Psoas muscle (tissue), 8 donors: Measurements from ENCODE around the gene ERBIN. TPM values are rescaled to one million over a fixed set of nuclear protein-coding genes. Genes with fewer than 3 reads are reported as not detected.
"Not testable (repeated sequence)": the region's sequence is repeated elsewhere in the genome, so short reads cannot be mapped to it uniquely, and the experiment has no call there.

Experiments used
- ATAC-seq, 4 donors: fragments of 200-7000 bp; cut with Tn5 transposase; one replicate each; pipeline ENCODE4 v1.9.1; 2020; ENCODE audit warnings: moderate library complexity in 3 of 4, mild to moderate bottlenecking in 2 of 4
- DNase-seq, 2 donors: peaks; one replicate each; pipeline ENCODE4 v3.0.0-alpha.2; 2020
- H3K27ac ChIP-seq: fragments of 200-600 bp; one replicate; pipeline ENCODE4 v1.8.0; 2022
- H3K27me3 ChIP-seq, 3 donors: fragments of 200-600 bp in 1 of 3; one replicate each; pipeline versions ENCODE4 v1.6.1 to v1.8.0; 2013 to 2022; ENCODE audit warnings: low read length in 2 of 3, mild to moderate bottlenecking in 2 of 3, moderate library complexity in 1 of 3; ENCODE audit not compliant: insufficient read depth in 3 of 3
- H3K36me3 ChIP-seq, 2 donors: fragments of 200-600 bp in 1 of 2; one replicate each; pipeline versions ENCODE4 v1.6.1 to v1.8.0; 2013 to 2022; ENCODE audit warnings: low read depth in 1 of 2, mild to moderate bottlenecking in 1 of 2, moderate library complexity in 1 of 2; ENCODE audit not compliant: insufficient read depth in 1 of 2
- H3K4me1 ChIP-seq: fragments of 200-600 bp; one replicate; pipeline ENCODE4 v1.8.0; 2022
- H3K4me3 ChIP-seq: fragments of 200-600 bp; one replicate; pipeline ENCODE4 v1.8.0; 2022; ENCODE audit warnings: mild to moderate bottlenecking
- H3K9me3 ChIP-seq: fragments of 200-600 bp; one replicate; pipeline ENCODE4 v1.8.0; 2022
- WGBS, 3 donors: extraction: QIAGEN DNeasy Blood & Tissue Kit; methylation state at CpG; one replicate each; pipeline versions ENCODE4 v1.1.6 to v1.1.7; 2013; 5-methylcytosine and 5-hydroxymethylcytosine counted together
- intact Hi-C, 2 donors: fragments of 100-400 bp; cut with DNase I; formaldehyde crosslinking; loops; one replicate each; pipeline versions ENCODE4 v1.11.0 to v1.14.2; 2022
- polyA plus RNA-seq, 3 donors: library from polyadenylated mRNA; stranded (reverse); fragments of 200-250 nt; gene quantifications; one replicate each; pipeline ENCODE4 v1.2.3, GENCODE V29; 2013
- total RNA-seq, 4 donors: library from RNA; stranded (reverse); fragmentation: NEBNext Ultra II Directional in 2 of 4; extraction: Animal tissue kit (Norgen Biotek cat#: 25700) in 2 of 4; gene quantifications; one replicate each; pipeline versions ENCODE4 v1.2.1 to v1.2.4, GENCODE V29; 2021 to 2023
- TF ChIP-seq, protein P1 (sequence below): fragments of 200-600 bp; IDR thresholded peaks from one replicate; pipeline ENCODE4 v1.8.0; 2022; ENCODE audit warnings: antibody characterized with exemption
- donor health status: healthy with polysubstance abuse.
- donor health status: DM: no; HTN: no; CAD: no; lungs with moderate emphysema.
- donor health status: Bipolar disorder and iron deficiency.
- donor health status: healthy.
- donor health status: DM: yes; HTN: yes; CAD: no.
- donor health status: DM: no; HTN: no; CAD: no.
- donor health status: DM: no; HTN: no; CAD: no.
- donor health status: DM: yes; HTN: yes; CAD: no.

Gene ERBIN
- total and polyA plus RNA-seq, 7 donors: 8.3 to 56.6 (median 28.8) TPM

DNA sequence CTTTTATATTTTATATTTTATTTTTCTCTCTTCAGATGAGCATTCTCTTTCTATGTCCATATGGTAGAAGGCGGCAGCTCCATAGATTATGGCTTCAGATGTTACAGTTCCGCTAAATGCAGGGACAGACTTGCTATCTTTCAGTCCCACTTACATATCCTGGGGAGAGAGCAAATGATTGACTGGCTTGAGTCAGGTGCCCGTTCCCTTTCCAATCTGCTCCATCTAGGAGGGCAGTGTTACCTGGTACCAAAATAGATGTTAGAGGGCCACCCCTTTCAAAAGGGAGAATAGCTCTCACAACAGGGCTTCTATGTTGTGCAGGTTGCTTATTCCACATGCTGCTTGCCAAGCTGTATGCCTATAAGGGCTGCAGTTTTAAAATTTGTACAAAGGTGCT, 45.3 kb downstream of the ERBIN start:
- no peaks in the 10 kb centered on the region for H3K36me3 ChIP-seq
- intact Hi-C loops: no loop called here
- ATAC-seq: peak; percentile 41 to 59 (median 52)
- no peak overlapping the region for H3K4me3 ChIP-seq
- no peaks in the 10 kb centered on the region for H3K27me3 ChIP-seq
- peak overlapping the region; percentile 78 for H3K27ac ChIP-seq
- WGBS, 3 donors: 49 to 69% (median 63%) methylated on average over 3 of the region's 3 CpGs
- DNase-seq: no peak
- TF ChIP-seq, protein P1, sequence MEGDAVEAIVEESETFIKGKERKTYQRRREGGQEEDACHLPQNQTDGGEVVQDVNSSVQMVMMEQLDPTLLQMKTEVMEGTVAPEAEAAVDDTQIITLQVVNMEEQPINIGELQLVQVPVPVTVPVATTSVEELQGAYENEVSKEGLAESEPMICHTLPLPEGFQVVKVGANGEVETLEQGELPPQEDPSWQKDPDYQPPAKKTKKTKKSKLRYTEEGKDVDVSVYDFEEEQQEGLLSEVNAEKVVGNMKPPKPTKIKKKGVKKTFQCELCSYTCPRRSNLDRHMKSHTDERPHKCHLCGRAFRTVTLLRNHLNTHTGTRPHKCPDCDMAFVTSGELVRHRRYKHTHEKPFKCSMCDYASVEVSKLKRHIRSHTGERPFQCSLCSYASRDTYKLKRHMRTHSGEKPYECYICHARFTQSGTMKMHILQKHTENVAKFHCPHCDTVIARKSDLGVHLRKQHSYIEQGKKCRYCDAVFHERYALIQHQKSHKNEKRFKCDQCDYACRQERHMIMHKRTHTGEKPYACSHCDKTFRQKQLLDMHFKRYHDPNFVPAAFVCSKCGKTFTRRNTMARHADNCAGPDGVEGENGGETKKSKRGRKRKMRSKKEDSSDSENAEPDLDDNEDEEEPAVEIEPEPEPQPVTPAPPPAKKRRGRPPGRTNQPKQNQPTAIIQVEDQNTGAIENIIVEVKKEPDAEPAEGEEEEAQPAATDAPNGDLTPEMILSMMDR: no peak
- peaks cover 76% of the 10 kb centered on the region for H3K4me1 ChIP-seq
- no peaks in the 10 kb centered on the region for H3K9me3 ChIP-seq

DNA sequence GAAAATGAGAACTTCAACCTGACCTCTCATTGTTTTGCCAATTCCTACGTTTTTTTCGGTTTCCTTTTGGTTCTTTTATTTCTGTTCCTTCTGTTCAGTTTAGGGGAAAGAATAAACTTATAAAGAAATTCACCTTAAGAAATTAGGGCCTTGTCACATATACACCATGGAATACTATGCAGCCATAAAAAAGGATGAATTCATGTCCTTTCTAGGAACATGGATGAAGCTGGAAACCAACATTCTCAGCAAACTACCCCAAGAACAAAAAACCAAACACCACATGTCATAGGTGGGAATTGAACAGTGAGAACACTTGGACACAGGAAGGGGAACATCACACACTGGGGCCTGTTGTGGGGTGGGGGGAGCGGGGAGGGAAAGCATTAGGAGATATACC, 46.5 kb downstream of the ERBIN start:
- ATAC-seq, H3K9me3 ChIP-seq, intact Hi-C loops, H3K27ac ChIP-seq, H3K36me3 ChIP-seq, H3K4me3 ChIP-seq, H3K27me3 ChIP-seq, DNase-seq: not testable (repeated sequence)
- H3K4me1 ChIP-seq: peaks cover 63% of the 10 kb centered on the region
- WGBS, 3 donors: 91 to 92% (median 92%) methylated on average over 3 of the region's 3 CpGs

DNA sequence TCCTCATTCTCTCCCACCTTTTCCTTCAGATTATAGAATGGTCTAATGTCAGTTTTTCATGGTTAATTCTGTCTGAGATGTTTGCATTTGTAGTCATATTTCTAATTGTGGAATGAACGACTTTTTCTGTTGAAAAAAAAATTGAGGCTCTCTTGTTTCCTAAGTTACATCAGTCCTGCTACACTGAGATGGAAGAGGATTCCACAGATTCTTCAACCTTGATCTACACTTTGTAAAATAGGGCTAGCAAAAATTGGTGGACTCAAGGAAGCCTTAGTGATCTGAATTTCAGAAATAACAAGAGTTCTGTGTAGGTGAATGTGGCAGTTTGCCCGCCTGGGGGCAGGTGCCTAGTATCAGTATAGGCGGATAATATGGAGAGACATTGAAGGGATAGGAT, 51.9 kb downstream of the ERBIN start:
- TF ChIP-seq, protein P1: no peak
- 69 to 80% (median 78%) methylated on average over 3 of the region's 3 CpGs for WGBS, 3 donors
- ATAC-seq: no peak
- H3K27me3 ChIP-seq: no peaks in the 10 kb centered on the region
- no peak overlapping the region for H3K4me3 ChIP-seq
- no peaks in the 10 kb centered on the region for H3K36me3 ChIP-seq
- DNase-seq: no peak
- intact Hi-C loops: no loop called here
- no peaks in the 10 kb centered on the region for H3K9me3 ChIP-seq
- H3K4me1 ChIP-seq: peaks cover 38% of the 10 kb centered on the region
- no peak overlapping the region for H3K27ac ChIP-seq

DNA sequence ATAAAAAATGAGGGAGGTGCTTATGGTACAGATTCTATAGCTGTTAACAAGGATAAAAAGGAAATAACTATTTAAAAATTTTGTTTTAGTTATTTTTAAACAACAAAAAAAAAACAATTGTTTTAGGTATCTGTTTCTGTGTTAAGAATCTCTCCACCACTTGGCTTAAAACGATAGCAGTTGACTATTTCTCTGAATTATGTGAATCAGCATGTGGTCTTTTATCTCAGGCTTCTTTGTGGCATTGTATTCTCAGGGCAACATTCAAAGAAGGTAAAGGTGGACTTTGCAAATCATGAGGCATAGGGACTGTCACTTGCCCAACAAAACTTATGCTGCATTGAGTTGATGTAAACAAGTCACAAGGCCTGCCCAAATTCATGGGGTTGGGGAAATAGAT, 55.2 kb downstream of the ERBIN start:
- TF ChIP-seq, protein P1: no peak
- DNase-seq: no peak
- WGBS, 3 donors: 73 to 79% (median 74%) methylated on average over 1 of the region's 1 CpG
- no peaks in the 10 kb centered on the region for H3K27me3 ChIP-seq
- no peaks in the 10 kb centered on the region for H3K36me3 ChIP-seq
- no peaks in the 10 kb centered on the region for H3K9me3 ChIP-seq
- no peak overlapping the region for H3K4me3 ChIP-seq
- H3K27ac ChIP-seq: no peak overlapping the region
- no peak for ATAC-seq
- intact Hi-C loops: no loop called here
- H3K4me1 ChIP-seq: peaks cover 37% of the 10 kb centered on the region

DNA sequence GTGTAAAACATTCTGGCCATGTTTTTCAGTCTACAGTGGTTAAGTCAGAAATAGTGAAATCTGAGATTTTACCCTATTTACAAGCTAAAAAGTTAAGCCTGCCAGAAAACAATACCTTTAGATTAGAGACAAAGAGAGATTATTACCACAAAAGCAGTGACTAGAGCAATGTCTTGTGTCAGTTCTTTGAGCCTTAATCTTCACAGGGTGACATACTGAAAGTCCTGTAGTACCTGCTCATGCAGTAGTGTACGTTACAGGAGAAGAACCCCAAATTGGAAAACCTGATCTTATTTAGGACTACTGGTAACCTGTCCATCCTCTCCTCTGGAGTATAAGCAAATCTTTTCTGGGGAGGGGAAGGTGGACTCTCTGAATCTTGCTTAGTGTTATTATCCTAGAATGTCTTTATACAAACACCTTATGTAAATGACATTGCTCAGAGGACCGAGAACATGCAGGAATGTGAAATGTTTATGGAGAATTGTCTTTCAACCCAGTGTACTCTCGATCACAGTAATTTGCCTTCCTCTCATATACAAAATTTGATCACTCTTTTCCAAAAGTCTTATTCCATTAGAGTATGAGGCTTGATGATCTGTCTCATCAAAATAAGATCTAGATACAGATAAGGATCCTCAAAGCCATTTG, 55.7 kb downstream of the ERBIN start:
- Histone ChIP-seq H3K36me3 (no peaks in the 10 kb centered on the region), H3K27ac (no peak overlapping the region), H3K4me1 (peaks cover 40% of the 10 kb centered on the region), H3K27me3 (no peaks in the 10 kb centered on the region), H3K4me3 (no peak overlapping the region), H3K9me3 (no peaks in the 10 kb centered on the region)
- TF ChIP-seq, protein P1: no peak
- 83 to 89% (median 85%) methylated on average over 3 of the region's 3 CpGs for WGBS, 3 donors
- intact Hi-C loops: no loop called here
- no peak for DNase-seq
- no peak for ATAC-seq
